ENCODE measurements around the gene DNAJB13.

DNA sequence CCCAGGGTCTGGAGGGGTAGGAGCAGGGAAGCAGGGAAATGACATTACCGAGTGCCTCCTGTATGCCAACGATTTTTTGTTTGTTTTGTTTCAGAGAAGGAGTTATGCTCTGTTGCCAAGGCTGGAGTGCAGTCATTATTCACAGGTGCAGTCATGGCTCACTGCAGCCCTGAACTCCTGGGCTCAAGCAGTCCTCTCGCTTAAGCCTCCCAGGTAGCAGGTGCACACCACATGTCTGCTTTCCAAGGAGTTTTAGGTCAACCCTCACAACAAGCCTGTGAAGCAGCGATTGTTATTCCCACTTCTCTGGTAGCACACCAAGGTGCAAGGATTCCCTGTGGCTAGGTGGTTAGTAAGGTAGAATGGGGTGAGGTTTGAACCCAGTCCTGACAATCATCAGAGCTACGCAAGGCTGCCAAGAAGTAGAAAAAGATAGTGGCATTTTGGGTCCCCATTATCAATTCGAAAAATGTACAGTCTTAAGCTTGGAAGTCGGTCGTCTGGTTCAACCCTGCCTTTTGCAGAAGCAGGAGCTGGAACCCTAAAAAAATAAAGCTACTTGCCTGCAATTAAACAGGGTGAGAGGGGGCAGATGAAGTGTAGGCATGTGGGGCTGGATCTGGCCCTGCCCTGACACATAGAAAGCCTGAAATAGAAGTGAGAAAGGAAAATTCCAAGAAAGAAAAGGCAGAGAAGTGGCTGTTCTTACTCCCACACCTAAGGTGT is 48.9 kb downstream of the DNAJB13 start:
- TF ChIP-seq, protein P1, sequence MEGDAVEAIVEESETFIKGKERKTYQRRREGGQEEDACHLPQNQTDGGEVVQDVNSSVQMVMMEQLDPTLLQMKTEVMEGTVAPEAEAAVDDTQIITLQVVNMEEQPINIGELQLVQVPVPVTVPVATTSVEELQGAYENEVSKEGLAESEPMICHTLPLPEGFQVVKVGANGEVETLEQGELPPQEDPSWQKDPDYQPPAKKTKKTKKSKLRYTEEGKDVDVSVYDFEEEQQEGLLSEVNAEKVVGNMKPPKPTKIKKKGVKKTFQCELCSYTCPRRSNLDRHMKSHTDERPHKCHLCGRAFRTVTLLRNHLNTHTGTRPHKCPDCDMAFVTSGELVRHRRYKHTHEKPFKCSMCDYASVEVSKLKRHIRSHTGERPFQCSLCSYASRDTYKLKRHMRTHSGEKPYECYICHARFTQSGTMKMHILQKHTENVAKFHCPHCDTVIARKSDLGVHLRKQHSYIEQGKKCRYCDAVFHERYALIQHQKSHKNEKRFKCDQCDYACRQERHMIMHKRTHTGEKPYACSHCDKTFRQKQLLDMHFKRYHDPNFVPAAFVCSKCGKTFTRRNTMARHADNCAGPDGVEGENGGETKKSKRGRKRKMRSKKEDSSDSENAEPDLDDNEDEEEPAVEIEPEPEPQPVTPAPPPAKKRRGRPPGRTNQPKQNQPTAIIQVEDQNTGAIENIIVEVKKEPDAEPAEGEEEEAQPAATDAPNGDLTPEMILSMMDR (IDR thresholded peaks at IDR 0.05): no peak
- no peak for TF ChIP-seq POLR2A (IDR thresholded peaks at IDR 0.05)
